PFSK-1 (cell line): Measurements from ENCODE around the gene LIMA1.

ENCODE experiments used
- FOXP2 ChIP-seq: optimal IDR thresholded peaks from 2 replicates; pipeline ENCODE3; 2011; ENCODE audit warnings: borderline replicate concordance, control low read depth, inconsistent platforms; ENCODE audit not compliant: insufficient read depth; ENCODE audit errors: extremely low read length, extremely low read depth
- POLR2AphosphoS5 ChIP-seq: IDR thresholded peaks from 2 replicates; pipeline ENCODE4 v1.6.1; 2012; ENCODE audit warnings: low read depth, mild to moderate bottlenecking, control low read depth, low read length, moderate library complexity
- TAF1 ChIP-seq: IDR thresholded peaks from 2 replicates; pipeline ENCODE4 v1.6.1; 2012; ENCODE audit warnings: low read length, control low read depth, borderline replicate concordance; ENCODE audit not compliant: insufficient read depth
- TF ChIP-seq, protein P1 (sequence below), 2 experiments: IDR thresholded peaks; 2 replicates each; pipeline versions ENCODE4 v1.6.1 to v1.8.0; 2011 to 2012; ENCODE audit warnings: low read depth in 2 of 2, low read length in 2 of 2, control low read depth in 1 of 2, inconsistent platforms in 1 of 2, mild to moderate bottlenecking in 1 of 2, moderate library complexity in 1 of 2; ENCODE audit not compliant: insufficient read depth in 1 of 2

DNA sequence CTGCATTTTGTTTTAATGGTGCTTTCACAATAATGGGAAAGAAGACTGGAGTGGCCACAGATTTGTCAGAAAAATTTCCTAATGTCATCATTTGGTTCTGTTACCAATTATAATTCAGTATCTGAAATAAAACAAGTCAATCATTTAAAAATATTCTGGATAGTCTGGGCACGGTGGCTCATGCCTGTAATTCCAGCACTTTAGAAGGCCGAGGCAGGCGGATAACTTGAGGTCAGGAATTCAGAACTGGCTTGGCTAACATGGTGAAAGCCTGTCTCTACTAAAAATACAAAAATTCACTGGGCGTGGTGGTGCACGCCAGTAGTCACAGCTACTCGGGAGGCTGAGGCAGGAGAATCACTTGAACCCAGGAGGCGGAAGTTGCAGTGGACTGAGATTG, 4.0 kb upstream of the LIMA1 start:
- TF ChIP-seq POLR2AphosphoS5 = no peak
- no peak for TF ChIP-seq FOXP2
- TF ChIP-seq, protein P1, sequence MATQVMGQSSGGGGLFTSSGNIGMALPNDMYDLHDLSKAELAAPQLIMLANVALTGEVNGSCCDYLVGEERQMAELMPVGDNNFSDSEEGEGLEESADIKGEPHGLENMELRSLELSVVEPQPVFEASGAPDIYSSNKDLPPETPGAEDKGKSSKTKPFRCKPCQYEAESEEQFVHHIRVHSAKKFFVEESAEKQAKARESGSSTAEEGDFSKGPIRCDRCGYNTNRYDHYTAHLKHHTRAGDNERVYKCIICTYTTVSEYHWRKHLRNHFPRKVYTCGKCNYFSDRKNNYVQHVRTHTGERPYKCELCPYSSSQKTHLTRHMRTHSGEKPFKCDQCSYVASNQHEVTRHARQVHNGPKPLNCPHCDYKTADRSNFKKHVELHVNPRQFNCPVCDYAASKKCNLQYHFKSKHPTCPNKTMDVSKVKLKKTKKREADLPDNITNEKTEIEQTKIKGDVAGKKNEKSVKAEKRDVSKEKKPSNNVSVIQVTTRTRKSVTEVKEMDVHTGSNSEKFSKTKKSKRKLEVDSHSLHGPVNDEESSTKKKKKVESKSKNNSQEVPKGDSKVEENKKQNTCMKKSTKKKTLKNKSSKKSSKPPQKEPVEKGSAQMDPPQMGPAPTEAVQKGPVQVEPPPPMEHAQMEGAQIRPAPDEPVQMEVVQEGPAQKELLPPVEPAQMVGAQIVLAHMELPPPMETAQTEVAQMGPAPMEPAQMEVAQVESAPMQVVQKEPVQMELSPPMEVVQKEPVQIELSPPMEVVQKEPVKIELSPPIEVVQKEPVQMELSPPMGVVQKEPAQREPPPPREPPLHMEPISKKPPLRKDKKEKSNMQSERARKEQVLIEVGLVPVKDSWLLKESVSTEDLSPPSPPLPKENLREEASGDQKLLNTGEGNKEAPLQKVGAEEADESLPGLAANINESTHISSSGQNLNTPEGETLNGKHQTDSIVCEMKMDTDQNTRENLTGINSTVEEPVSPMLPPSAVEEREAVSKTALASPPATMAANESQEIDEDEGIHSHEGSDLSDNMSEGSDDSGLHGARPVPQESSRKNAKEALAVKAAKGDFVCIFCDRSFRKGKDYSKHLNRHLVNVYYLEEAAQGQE (IDR thresholded peaks at IDR 0.05; ENCODE audit: insufficient read depth in 1 of 2, low read depth in 2 of 2, low read length in 2 of 2) = no peak
- no peak for TF ChIP-seq TAF1
